Kidney glomerular epithelial cell (primary cell): ENCODE measurements around the gene PDK3.

Experiments
- DNase-seq: peaks from one replicate; lab custom pipeline; 2025; lab: John Stamatoyannopoulos, UW

Gene PDK3

DNA sequence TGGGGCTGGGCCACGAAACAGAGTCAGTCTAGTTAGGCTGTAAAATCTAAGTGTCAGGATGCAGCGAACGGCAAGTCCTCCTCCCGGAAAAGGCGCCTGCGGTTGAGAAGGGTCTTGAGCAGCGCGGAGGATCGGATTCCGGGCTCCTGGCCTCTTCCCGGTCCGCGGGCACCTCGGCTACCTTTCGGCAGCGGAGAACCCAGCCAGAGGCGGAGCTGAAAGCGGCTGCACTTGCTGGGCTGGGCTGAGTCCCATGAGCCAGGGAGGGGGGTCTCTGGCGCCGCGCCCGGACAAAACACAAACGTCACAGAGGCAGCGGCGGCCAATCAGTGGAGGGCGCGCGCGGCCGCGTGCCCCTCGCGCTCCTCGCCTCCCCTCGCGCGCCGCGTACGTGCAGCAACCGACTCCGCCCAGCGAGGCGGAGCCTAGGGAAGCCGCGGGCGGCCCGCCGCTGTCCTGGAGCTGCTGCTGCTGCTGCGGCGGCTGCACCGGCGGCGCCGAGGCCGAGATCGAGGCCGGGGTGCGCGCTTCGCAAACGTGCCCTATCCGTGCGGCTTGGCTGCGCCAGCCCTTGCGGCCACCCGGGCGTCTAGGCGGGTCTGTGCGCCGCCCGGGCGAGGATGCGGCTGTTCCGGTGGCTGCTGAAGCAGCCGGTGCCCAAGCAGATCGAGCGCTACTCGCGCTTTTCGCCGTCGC is at the start of gene PDK3:
TSS of gene PDK3 (plus strand) at position 451 of the 696 bp plus-strand sequence. CDS start at position 621, 170 bp downstream.
- DNase-seq: peak; percentile 74

DNA sequence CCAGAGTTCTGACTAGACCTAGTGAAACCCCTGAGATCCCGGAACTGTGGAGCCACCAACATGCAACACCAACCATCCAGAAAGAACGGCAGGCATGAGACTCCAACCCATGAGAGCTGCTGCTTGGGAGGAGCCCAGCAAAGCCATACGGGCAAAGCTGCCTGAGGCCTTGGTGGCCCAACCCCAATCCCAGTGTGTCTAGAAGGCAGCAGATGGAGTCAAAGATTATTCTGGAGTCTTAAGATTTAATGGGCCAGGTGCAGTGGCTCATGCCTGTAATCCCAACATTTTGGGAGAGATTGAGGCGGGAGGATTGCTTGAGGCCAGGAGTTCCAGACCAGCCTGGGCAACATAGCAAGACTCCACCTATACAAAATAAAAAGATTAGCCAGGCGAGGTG is 49.2 kb upstream of the PDK3 start:
- no peak for DNase-seq

DNA sequence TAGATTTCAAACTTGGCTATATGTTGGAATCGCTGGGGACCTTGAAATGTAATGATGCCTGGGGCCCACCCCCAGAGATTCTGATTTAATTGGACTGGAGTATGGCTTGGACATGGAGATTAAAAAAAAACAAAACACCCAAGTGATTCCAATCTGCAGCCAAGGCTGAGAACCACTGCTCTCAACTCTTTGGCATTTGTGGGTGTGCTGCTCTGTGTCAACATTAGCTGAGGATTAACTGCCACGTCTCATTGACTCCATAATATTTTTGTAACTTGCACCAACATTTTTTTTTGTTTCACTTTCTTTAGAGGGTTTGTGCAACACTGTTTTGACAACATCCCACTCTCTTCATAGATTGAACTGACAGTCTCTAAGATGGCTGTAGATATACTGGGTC is 41.1 kb upstream of the PDK3 start:
- peak; percentile 46 for DNase-seq

DNA sequence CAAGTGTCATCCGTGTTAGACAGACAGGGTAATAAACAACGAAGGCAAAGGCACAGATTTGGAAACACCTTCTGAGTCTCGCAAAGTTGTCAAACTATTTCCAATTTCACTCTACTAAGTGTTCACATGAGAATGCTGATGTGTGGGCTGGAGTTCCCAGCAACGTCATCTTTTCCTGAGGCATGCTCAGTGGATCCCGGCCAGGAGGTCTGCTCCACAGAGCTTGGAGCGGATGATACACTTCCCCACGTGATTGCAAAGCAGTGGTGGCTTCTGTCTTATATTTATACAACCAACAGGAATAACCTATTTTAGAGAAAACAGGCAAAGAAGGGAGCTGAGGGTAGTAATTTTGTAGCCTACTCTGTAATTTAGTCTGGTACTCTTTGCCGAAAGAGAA is 40.1 kb upstream of the PDK3 start:
- DNase-seq: peak; percentile 9

DNA sequence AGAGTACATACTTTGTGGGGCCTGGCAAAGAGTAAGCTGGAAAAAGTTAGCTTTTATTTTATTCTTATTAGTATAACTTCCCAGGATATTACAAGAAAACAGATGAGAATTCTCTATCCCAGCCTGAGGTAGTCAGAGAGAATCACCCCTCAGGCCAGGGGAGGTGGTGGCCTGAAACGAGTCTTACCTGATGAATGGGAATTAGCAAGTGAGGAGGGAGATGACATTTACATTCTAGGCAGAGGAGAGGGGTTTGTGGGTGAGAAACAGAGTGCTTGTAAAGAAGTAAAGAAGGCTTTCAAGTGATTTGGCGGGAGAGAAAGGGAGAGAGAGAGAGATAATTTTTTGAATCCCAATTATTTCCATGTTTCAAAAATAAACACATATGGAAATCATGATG is 39.3 kb upstream of the PDK3 start:
- DNase-seq: no peak

DNA sequence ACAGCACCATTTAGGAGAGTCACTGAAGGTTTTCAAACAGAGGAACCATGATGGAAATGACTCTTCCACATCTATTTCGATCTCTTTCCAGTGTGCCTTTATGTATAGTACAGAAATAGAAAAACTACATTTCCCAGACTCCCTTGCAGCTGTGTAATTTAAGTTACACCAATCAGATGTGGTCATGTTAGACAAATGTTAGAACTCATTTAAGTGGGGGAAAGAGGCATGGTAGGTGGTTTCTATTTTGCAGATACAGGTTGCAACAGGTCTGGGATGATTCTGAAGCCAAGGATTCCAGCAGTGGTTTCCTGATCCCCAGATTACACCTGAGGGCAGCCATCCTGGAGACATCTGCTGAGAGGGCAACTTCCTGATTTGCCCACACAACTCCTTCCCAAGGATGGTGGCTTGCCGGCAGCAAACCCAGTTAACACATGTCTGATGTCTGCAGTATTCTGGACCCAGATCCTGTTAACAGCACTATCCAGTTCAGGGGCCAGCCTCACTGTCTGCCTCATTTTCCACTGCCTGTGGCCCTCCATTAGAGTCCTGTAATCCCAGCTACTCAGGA is 38.7 kb upstream of the PDK3 start:
- no peak for DNase-seq

DNA sequence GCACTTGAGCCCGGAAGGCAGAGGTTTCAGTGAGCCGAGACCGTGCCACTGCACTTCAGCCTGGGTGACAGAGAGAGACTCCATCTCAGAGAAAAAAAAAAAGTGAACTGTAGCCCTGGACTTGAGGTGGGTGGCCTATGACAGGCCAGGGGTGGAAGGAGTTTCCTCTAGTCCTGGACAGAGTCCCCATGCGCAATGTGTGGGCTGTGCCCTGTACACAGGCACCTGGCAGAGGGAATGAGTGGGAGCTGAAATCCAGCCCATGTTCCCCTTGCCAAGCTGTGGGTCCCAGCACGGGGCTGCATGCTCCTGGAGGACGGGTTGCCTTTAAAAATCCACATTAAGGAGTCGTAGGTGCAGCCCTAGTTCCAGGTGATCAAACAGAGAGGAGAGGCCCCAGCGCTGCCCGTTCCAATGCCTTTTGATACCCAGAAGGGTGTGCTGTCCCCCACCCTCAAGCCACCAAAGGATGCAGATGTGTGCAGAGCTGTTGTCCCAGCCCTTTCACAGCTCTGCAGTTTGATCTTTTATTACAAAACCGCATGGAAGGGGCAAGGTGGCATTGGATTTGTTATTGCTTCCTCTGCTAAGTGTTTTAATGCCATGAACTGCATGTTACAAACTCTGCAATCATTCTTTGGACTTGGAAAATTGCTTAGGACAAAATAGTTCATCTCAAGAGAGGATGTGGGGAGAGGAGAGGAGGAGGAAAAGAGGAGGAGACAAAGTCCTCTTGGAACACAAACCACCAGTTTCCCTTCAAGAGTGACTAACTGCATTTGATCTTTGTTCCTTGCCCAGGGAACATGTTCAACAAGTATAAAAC is 38.0 kb upstream of the PDK3 start:
- peak; percentile 1 for DNase-seq

DNA sequence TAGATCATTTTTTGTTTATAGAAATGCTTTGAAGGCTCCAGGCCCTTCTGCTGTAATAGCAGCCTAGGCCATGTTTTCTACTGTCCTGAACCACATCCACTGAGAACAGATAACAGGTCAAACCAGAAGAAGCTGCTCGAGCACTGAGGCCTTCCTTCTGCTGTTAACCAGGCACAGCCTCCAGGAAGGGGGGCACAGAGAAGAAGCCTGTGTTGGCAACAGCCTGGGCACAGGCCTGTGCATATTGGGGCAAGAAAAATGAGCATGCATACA is 37.4 kb upstream of the PDK3 start:
- no peak for DNase-seq

DNA sequence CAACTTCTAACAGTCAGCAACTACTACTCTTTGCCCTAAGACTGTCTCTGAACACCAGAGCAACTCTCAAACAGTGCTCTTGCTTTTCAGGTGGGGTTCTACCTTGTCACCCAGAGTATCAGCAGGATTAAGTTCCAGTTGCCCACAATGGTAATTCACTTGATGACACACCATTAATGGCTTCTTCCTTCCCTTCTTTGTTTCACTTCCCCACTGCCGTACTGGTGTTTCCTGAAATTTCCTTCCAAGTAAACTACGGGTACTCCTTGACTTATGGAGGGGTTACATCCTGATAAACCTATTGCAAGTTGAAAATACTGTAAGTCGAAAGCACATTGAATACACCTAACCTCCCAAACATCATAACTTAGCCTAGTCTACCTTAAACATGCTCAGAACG is 36.6 kb upstream of the PDK3 start:
- DNase-seq: no peak

DNA sequence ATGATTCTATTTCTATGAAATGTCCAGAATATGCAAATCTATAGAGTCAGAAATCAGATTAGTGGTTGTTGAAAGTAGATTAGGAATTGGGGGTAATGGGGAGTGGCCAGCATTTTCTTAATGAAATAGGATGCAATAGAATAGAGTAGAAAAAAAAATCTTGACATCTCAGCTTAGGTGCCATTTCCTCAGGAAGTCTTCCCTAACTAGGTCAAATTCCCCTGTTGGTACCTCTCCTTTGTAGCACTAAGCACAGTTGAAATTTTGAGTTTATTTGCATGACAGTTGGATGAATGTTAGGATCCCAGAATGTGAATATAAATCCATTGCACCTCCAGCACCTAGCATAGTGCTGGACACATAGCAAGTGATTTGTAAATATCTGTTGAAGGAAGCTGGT is 30.0 kb upstream of the PDK3 start:
- no peak for DNase-seq

DNA sequence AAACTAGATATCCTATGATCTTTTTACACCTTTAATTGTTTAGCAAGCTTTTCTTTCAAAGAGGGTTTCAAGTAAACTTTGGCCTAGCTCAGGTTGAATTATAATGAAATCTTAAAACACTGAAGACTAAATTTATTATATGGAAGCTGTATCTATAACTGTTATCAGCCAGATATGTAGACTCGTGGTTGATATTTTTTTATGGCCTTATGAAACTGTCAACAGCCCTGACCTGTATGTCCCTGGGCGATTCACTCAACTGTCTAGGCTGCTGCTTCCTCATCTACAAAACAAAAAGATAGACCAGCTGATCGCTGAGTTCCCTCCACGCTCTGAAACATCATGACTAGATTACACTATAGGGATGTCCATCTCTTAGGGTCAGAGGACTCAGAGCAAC is 21.2 kb upstream of the PDK3 start:
- no peak for DNase-seq

DNA sequence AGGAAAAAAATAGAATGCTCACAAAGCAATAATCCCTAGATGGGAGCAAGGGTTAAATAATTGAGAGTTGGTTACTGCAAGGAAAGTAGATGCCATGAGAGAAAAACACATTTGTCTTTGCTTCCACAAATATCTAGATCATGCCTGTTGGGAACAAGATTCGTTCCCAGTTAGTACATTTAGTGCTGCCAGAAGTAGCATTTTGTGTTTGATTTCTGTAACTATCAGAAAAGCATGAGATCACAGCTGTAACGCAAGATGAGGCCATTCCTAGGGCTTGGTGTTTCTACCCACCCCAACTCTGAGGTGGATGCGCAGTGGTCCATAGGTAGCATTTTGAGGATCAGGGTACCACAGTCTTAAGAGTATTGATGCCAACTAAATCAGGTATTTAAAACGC is 20.4 kb upstream of the PDK3 start:
- DNase-seq: no peak

DNA sequence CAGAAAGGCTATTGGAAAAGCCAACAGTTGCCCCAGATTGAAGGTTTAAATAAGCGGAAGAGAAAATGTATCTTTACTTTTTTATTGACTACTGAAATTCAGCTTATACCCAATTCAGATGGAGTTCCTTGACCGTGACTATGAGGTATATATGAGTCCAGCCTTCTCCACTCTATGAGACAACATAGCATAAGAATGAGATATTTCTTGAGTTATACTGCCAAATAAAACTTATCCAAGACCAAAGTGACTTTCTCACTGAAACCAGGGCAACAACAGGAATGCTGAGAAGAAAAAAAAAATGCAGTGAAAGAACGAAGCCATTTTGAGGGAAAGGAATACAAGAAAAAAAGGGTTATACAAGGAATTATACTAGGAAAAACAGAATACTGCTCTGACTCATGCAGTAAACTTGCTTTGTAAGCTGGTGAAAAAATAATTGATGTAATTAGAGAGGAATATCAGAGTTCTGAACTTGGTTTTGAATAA is 16.3 kb upstream of the PDK3 start:
- DNase-seq: no peak

DNA sequence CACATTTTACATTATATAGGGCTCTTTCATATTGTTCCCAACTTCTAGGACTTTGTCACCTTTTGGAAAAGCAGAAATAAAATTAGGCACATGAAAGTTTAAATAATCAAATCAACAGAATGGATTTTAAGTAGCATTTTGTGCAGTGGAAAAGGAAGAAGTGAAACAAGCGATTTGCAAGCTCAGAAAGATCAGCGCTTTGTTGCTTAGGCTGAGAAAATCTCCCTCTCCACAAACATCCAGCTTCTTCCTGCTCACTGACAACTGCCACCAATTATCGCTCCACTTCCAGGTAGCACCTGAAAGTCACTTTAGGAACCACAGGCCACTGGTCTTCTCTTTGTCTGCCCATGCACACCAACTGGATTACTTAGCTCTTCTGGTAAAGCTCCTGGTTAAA is 2.0 kb upstream of the PDK3 start:
- no peak for DNase-seq

DNA sequence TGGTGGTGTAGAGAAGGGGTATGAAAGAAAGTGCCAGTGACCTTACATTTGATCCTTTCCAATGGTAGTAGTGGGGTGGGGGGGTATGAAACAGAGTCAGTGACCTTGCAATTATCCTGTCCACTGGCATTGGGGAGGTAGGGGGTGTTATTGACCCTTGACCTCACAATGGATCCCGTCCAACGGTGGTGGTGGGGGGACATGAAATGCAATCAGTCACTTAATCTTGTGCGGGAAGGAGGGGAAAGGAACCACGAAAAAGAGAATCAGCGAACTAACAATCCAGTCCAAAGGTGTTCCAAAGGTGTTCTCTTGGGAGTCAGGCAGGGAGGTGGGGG is 619 bp upstream of the PDK3 start:
- DNase-seq: no peak

DNA sequence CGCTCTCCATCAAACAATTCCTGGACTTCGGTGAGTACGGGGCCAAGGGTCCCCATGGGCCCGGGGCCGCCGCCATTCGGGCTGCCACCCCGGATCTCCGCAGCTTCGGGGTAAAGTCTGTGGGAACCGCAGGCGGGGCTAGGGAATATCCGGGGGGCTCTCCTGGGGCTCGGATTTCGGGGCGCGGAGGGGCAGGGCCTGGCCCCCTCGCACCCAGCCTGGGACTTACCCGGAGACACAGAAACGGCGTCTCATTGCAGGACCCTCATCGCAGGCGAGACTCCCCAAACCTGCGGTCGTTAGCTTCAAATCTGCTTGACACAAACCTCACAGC is 413 bp downstream of the PDK3 start:
- DNase-seq: no peak

DNA sequence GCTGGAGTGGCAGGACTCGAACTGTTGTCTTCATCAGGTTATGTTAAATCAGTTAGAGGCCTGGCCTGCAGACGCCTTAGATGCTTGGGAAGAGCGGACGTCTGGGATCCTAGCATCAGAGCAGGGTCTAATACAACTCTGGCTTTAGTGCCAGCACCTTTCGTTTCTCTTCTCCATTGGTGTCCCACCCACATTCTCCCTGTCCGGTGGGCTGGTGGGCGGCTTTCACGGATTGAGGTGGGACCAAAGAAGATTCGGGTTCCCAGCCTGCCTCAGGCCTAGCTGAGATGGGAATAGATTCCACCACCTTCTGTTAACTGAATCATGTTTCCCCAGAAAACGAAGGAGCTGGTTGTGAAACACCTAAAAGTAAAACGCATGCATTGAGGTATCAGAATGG is 939 bp downstream of the PDK3 start:
- DNase-seq: no peak

DNA sequence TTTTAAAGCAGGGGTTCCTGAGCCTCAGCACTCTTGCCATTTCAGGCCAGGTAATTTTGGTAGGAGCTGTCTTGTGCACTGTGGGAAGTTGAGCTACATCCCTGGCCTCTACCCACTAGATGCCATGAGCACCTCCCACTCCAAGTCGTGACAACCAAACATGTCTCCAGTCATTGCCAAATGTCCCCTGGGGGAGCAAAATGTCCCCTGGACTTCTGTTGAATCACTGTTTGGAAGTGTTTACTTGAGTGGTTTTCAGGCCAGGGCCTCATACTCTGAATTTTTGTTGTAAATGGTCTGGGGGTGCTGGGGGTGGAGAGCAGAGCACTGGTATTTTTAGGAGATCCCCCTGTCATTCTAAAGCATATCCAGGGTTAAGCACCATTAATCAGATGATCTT is 3.2 kb downstream of the PDK3 start:
- no peak for DNase-seq

DNA sequence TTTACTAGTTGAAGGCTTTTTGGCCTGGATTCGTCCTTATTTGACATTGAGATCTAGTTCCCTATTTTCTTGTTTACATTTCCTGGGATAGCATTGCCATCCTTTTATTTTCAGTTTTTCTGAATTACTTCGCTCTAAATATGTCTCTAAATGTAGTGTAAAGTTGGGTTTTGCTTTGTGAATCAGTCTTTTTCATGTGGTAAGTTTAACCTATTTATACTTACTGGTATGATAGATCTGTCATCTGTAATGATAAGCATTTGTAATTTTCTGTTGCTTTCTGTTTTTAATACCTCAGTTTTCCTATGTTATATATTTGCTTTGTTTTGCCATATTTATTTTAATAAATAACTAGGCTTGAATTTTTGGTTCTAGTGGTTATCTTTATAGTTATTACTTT is 6.7 kb downstream of the PDK3 start:
- no peak for DNase-seq

DNA sequence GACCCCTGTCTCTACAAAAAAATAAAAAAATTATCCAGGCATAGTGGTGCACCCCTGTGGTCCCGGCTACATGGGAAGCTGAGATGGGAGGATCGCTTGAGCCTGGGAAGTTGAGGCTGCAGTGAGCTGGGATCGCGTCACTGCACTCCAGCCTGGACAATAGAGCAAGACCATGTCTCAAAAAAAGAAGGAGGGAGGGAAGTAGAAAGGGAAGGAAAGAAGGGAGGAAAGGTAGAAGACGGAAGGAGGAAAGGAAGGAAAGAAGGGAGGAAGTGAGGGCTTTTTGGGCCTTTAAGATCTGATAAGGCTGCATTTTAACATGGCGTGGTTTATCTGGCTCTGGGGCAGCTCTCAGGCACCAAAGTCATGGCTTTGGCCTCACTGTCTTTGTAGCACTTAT is 10.4 kb downstream of the PDK3 start:
- DNase-seq: no peak

DNA sequence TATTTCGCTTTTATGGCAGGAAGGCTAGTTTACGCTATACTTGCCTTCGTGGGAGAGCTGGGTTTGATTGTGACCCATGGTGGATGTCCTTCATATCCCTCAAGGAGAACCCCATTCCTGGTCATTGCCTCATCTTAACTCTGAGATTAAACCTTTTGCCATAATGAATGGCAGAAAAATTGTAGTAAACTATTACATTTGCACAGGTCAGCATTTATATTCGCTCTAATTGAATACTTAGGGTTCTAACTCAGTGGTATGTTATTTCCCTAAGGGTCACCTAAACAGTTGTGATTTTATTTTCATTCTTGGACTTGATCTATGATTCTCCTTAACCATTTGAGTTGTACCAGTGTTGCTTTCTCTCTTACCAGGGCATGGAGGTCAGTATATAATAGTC is 13.4 kb downstream of the PDK3 start:
- DNase-seq: no peak

DNA sequence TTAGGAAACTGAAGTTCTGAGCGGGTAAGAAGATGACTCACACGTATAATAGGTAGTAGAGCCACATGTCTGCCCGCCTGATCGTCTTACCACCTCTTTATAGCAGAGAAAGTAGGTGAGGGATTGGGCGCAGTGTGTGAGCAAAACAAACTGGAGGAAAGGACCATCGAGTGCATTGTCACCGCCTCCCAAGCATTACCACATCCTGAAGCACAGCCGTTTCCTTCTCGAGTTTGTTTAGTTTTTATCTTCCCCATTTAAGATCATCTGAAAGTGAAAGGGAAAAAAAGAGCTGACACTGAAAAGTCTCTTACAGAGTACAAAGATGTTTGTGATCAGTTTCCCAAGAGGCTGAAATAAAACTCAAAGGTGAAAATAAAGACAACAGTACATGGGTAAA is 14.8 kb downstream of the PDK3 start:
- DNase-seq: no peak

DNA sequence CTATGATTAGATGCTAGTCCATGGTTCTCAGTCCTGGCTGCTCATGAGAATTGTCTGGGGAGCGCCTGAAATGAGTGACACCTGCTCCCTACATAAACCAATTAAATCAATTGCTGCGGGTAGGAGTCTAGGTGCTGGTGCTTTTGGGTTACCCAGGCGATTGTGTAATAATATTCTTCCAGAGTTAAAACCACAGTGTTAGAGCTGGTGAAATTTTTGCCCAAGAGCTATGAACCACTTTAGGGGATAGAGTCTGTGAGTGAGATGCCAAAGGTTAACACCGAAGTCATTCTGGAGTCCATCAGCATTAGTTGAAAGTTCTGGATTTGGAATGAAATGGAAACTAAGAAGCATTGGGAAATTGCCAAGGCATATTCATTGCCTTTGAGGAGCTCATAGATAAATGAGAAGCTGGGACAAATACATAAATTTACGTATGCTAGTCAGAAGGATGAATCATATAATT is 15.3 kb downstream of the PDK3 start:
- no peak for DNase-seq
